NB4 (cell line): ENCODE data around the gene B3GALNT1.

Experiments used
- MYC ChIP-seq: IDR thresholded peaks from 2 replicates; pipeline ENCODE4 v1.6.1; 2011; ENCODE audit warnings: low read depth, low read length
- POLR2A ChIP-seq: IDR thresholded peaks from 2 replicates; pipeline ENCODE4 v1.6.1; 2011; ENCODE audit warnings: mild to moderate bottlenecking; ENCODE audit not compliant: insufficient read length; ENCODE audit errors: extremely low read depth
- TF ChIP-seq, protein P1 (sequence below): IDR thresholded peaks from 2 replicates; pipeline ENCODE4 v1.6.1; 2011; ENCODE audit warnings: low read depth, low read length
- TF ChIP-seq, protein P2 (sequence below): IDR thresholded peaks from one replicate; pipeline ENCODE4 v1.5.1; 2012; ENCODE audit warnings: low read depth, low read length

- TF ChIP-seq, protein P1, sequence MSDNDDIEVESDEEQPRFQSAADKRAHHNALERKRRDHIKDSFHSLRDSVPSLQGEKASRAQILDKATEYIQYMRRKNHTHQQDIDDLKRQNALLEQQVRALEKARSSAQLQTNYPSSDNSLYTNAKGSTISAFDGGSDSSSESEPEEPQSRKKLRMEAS = no peak
- TF ChIP-seq, protein P2, sequence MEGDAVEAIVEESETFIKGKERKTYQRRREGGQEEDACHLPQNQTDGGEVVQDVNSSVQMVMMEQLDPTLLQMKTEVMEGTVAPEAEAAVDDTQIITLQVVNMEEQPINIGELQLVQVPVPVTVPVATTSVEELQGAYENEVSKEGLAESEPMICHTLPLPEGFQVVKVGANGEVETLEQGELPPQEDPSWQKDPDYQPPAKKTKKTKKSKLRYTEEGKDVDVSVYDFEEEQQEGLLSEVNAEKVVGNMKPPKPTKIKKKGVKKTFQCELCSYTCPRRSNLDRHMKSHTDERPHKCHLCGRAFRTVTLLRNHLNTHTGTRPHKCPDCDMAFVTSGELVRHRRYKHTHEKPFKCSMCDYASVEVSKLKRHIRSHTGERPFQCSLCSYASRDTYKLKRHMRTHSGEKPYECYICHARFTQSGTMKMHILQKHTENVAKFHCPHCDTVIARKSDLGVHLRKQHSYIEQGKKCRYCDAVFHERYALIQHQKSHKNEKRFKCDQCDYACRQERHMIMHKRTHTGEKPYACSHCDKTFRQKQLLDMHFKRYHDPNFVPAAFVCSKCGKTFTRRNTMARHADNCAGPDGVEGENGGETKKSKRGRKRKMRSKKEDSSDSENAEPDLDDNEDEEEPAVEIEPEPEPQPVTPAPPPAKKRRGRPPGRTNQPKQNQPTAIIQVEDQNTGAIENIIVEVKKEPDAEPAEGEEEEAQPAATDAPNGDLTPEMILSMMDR = no peak
- no peak for TF ChIP-seq POLR2A
- TF ChIP-seq MYC = no peak
These were observed 50.1 kb downstream of the B3GALNT1 start for GRCh38 chr3:161054860-161055604.
